Stomach (tissue), 9 donors: Measurements from ENCODE around the gene SLIT1. TPM values are rescaled to one million over a fixed set of nuclear protein-coding genes. Genes with fewer than 3 reads are reported as not detected.

ENCODE experiments used
- DNase-seq, 2 donors: peaks; one replicate each; pipeline versions ENCODE4 v3.0.0 to v3.0.0-alpha.2; 2013 to 2019
- H3K27ac ChIP-seq, 5 donors: fragments of 200-600 bp in 4 of 5; sonication (generic) in 4 of 5; one replicate each; pipeline ENCODE4 v1.5.1; 2013 to 2019; ENCODE audit warnings: mild to moderate bottlenecking in 1 of 5, moderate library complexity in 1 of 5
- H3K27me3 ChIP-seq, 3 donors: fragments of 200-600 bp; sonication (generic); one replicate each; pipeline ENCODE4 v1.5.1; 2017 to 2019; ENCODE audit warnings: mixed run types in 1 of 3
- H3K36me3 ChIP-seq, 4 donors: fragments of 200-600 bp; sonication (generic); 1 replicate in 3 of 4; 2 replicates in 1 of 4; pipeline ENCODE4 v1.5.1; 2016 to 2019
- H3K4me1 ChIP-seq, 4 donors: fragments of 200-600 bp; sonication (generic); one replicate each; pipeline ENCODE4 v1.5.1; 2016 to 2019
- H3K4me3 ChIP-seq, 4 donors: fragments of 200-600 bp; sonication (generic) in 3 of 4; one replicate each; pipeline ENCODE4 v1.5.1; 2016 to 2019; ENCODE audit warnings: mild to moderate bottlenecking in 1 of 4
- H3K9me3 ChIP-seq, 4 donors: fragments of 200-600 bp; sonication (generic); one replicate each; pipeline ENCODE4 v1.5.1; 2016 to 2019
- CTCF ChIP-seq, 7 experiments: fragments of 450-650 bp in 4 of 7; fragments of 200-600 bp in 3 of 7; sonication (generic) in 3 of 7; IDR thresholded peaks; one replicate each; pipeline ENCODE4 v1.5.1; 2016 to 2019; ENCODE audit warnings: antibody characterized with exemption in 7 of 7, control low read depth in 2 of 7, mild to moderate bottlenecking in 1 of 7
- EP300 ChIP-seq: sonication (generic); formaldehyde crosslinking; IDR thresholded peaks from one replicate; pipeline ENCODE4 v1.6.1; 2017; ENCODE audit warnings: antibody characterized with exemption
- POLR2A ChIP-seq, 4 donors: fragments of 450-650 bp; IDR thresholded peaks; one replicate each; pipeline ENCODE4 v1.6.1; 2016; ENCODE audit warnings: antibody characterized with exemption in 4 of 4, control low read depth in 2 of 4, mild to moderate bottlenecking in 1 of 4, moderate library complexity in 1 of 4
- POLR2AphosphoS5 ChIP-seq, 3 donors: sonication (generic); formaldehyde crosslinking; IDR thresholded peaks; one replicate each; pipeline ENCODE4 v1.6.1; 2016; ENCODE audit warnings: antibody characterized with exemption in 3 of 3
- WGBS, 5 donors: extraction: QIAGEN DNeasy Blood & Tissue Kit in 3 of 5; methylation state at CpG; one replicate each; pipeline versions ENCODE4 v1.1.5 to v1.1.7; 2013 to 2018; 5-methylcytosine and 5-hydroxymethylcytosine counted together
- intact Hi-C: fragments of 100-400 bp; cut with DNase I; formaldehyde crosslinking; loops from one replicate; pipeline ENCODE4 v1.15.1; 2023; ENCODE audit warnings: low total_unique reads
- polyA plus RNA-seq, 3 donors: library from polyadenylated mRNA; stranded (reverse); fragments of 200-250 nt; gene quantifications; one replicate each; pipeline ENCODE4 v1.2.3, GENCODE V29; 2013
- total RNA-seq, 5 donors: library from RNA; depleted of rRNA; stranded (reverse); fragments of >200 nt; gene quantifications; one replicate each; pipeline versions ENCODE4 v1.1.0 to v1.2.3, GENCODE V29; 2014 to 2016
- donor health status: healthy with polysubstance abuse.
- donor health status: Bipolar disorder and iron deficiency.
- donor health status: healthy.

The SLIT1 gene
- total and polyA plus RNA-seq, 8 donors: under 0.01 to 6.1 (median 0.44) TPM

GRCh38 chr10:97069576-97070362, 116.0 kb downstream of the SLIT1 start:
- intact Hi-C loops: loop anchor here (5.0 kb wide), 1 partner anchor 143 kb away; no protein-coding TSS in a partner anchor
- Histone ChIP-seq H3K27ac (no peak overlapping the region), H3K4me3 (no peak overlapping the region), H3K9me3 (peaks cover 0 to 7% (median 4%) of the 10 kb centered on the region in 4 donors), H3K4me1 (no peaks in the 10 kb centered on the region), H3K27me3 (peaks cover 0 to 90% (median 8%) of the 10 kb centered on the region in 3 donors), H3K36me3 (no peaks in the 10 kb centered on the region)
- whole genome bisulfite sequencing, 5 donors: 74 to 80% (median 78%) methylated on average over 11 of the region's 11 CpGs
- DNase-seq: no peak
- no peak for TF ChIP-seq CTCF (IDR thresholded peaks at IDR 0.05)
- TF ChIP-seq POLR2A (IDR thresholded peaks at IDR 0.05): no peak
- no peak for TF ChIP-seq EP300
- no peak for TF ChIP-seq POLR2AphosphoS5 (IDR thresholded peaks at IDR 0.05)

GRCh38 chr10:97069026-97069425, 116.7 kb downstream of the SLIT1 start:
- H3K36me3 ChIP-seq: no peaks in the 10 kb centered on the region
- no peak overlapping the region for H3K27ac ChIP-seq
- intact Hi-C loops: no loop called here
- TF ChIP-seq POLR2A (IDR thresholded peaks at IDR 0.05) (no peak), CTCF (IDR thresholded peaks at IDR 0.05) (no peak), POLR2AphosphoS5 (IDR thresholded peaks at IDR 0.05) (no peak), EP300 (no peak)
- no peaks in the 10 kb centered on the region for H3K4me1 ChIP-seq
- peaks cover 0 to 7% (median 4%) of the 10 kb centered on the region in 4 donors for H3K9me3 ChIP-seq
- H3K27me3 ChIP-seq: peaks cover 0 to 90% (median 8%) of the 10 kb centered on the region in 3 donors
- H3K4me3 ChIP-seq: no peak overlapping the region
- DNase-seq: no peak
- WGBS, 5 donors: 72 to 94% (median 76%) methylated on average over 2 of the region's 2 CpGs

- Histone ChIP-seq H3K27ac (no peak overlapping the region), H3K4me3 (no peak overlapping the region), H3K4me1 (no peaks in the 10 kb centered on the region), H3K27me3 (peaks cover 0 to 92% (median 8%) of the 10 kb centered on the region in 3 donors), H3K36me3 (no peaks in the 10 kb centered on the region), H3K9me3 (peaks cover 0 to 7% (median 4%) of the 10 kb centered on the region in 4 donors)
- intact Hi-C loops: no loop called here
- WGBS, 5 donors: 72 to 78% (median 74%) methylated on average over 16 of the region's 16 CpGs
- TF ChIP-seq EP300 (no peak), POLR2A (IDR thresholded peaks at IDR 0.05) (no peak), POLR2AphosphoS5 (IDR thresholded peaks at IDR 0.05) (no peak), CTCF (IDR thresholded peaks at IDR 0.05) (no peak)
- DNase-seq: no peak
Observed at GRCh38 chr10:97067716-97068391, 117.9 kb downstream of the SLIT1 start.

- no peaks in the 10 kb centered on the region for H3K36me3 ChIP-seq
- no peak overlapping the region for H3K4me3 ChIP-seq
- H3K9me3 ChIP-seq: peaks cover 0 to 7% (median 4%) of the 10 kb centered on the region in 4 donors
- no peak for DNase-seq
- 76 to 86% (median 79%) methylated on average over 10 to 13 of the region's 13 CpGs for WGBS, 5 donors
- H3K27ac ChIP-seq: no peak overlapping the region
- H3K27me3 ChIP-seq: peaks cover 0 to 88% (median under 1%) of the 10 kb centered on the region in 3 donors
- no peaks in the 10 kb centered on the region for H3K4me1 ChIP-seq
- TF ChIP-seq EP300: no peak
- no peak for TF ChIP-seq POLR2A (IDR thresholded peaks at IDR 0.05)
- TF ChIP-seq POLR2AphosphoS5 (IDR thresholded peaks at IDR 0.05): no peak
- TF ChIP-seq CTCF (IDR thresholded peaks at IDR 0.05): no peak
- intact Hi-C loops: no loop called here
Observed at GRCh38 chr10:97066877-97067555, 118.7 kb downstream of the SLIT1 start.
